Left colon (tissue), 2 donors: ENCODE measurements around the gene DDX25. TPM values are rescaled to one million over a fixed set of nuclear protein-coding genes. Genes with fewer than 3 reads are reported as not detected.

Experiments
- ATAC-seq: fragments of 200-7000 bp; cut with Tn5 transposase; one replicate; pipeline ENCODE4 v1.9.1; 2020; ENCODE audit warnings: mild to moderate bottlenecking, moderate library complexity
- DNase-seq, 2 donors: peaks; one replicate each; pipeline ENCODE4 v3.0.0-alpha.2; 2020
- intact Hi-C, 2 donors: fragments of 100-400 bp; cut with DNase I in 1 of 2; cut with micrococcal nuclease in 1 of 2; formaldehyde crosslinking; loops; one replicate each; pipeline versions ENCODE4 v1.11.2 to v1.14.0; 2022; cut with DNase I, micrococcal nuclease
- total RNA-seq, 2 donors: library from RNA; stranded (reverse); fragmentation: NEBNext Ultra II Directional; extraction: Animal tissue kit (Norgen Biotek cat#: 25700); gene quantifications; one replicate each; pipeline ENCODE4 v1.2.1, GENCODE V29; 2021
- donor health status: DM: no; HTN: no; CAD: no.
- donor health status: DM: yes; HTN: yes; CAD: no.

DDX25 gene
- total RNA-seq, 2 donors from 2014 or later: 0.20 to 0.27 TPM

GRCh38 chr11:125957618-125958332 is 53.5 kb downstream of the DDX25 start:
- intact Hi-C loops: no loop called here
- ATAC-seq (no peak), DNase-seq (no peak)

GRCh38 chr11:125958872-125959400 is 54.6 kb downstream of the DDX25 start:
- ATAC-seq (no peak), DNase-seq (no peak)
- intact Hi-C loops: no loop called here

DNA sequence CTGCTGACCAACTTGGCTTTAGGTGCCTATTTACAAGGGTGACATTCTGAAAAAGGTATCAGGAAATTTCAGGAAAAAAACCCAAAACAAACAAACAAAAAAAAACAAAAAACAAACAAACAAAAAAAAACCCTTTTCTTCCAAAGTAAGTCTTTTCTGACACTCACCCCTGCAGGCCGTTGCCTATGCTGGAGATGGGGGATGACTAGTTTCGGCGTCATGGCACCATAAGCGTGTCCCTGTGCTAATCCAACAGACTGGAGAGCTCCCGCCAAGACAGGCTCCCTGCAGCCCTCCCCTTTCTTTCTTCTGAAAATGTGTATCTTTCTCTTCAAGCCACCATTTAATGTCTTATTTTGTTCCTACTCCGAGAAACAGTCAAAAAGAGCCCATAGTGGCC is 55.2 kb downstream of the DDX25 start:
- intact Hi-C loops: no loop called here
- DNase-seq: no peak

GRCh38 chr11:125959931-125960330 is 55.6 kb downstream of the DDX25 start:
- intact Hi-C loops: no loop called here
- DNase-seq (no peak), ATAC-seq (no peak)

More for the DNA sequence above, 55.2 kb downstream of the DDX25 start:
- ATAC-seq: no peak

GRCh38 chr11:125960771-125961170 is 56.5 kb downstream of the DDX25 start:
- DNase-seq (no peak), ATAC-seq (no peak)
- intact Hi-C loops: no loop called here

DNA sequence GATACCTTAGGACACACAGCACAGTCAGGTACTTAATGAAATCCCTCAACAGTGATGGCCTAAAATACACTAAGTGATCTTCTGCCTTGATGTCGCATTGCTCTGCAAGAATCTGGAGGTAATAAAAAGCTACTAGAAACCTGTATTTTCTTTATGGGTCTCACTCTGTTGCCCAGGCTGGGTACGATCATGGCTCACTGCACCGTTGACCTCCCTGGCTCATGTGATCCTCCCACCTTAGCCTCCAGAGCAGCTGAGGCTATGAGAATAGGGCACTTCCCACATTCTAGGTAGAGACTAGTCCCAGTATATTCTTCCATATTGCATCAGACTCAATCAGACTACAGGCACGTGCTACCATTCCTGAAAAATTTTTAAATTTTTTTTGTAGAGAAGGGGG is 63.2 kb downstream of the DDX25 start:
- ATAC-seq: no peak
- DNase-seq: no peak
- intact Hi-C loops: no loop called here

- no peak for DNase-seq
- peak; percentile 90 for ATAC-seq
- intact Hi-C loops: no loop called here
Observed at GRCh38 chr11:125968354-125968753, 64.0 kb downstream of the DDX25 start.

DNA sequence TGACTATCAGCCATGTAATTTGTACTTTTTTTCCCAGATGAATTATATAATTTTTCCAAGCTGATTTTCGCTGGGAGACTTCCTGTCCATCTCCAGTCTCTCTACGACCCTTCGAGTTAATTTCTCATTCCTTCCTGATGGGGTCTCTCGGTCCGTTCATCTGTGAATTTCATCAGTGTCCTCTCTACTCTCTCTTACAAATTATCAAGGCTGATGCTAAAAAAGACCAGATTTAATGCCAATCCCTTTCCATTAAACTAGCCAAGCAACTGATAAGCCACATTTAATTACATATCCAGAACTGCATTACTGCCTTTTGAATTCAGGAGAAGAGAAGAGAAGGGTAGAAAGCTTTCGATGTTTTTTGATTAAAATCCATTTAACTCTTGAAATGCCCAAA is 67.3 kb downstream of the DDX25 start:
- DNase-seq (no peak), ATAC-seq (no peak)
- intact Hi-C loops: no loop called here

- intact Hi-C loops: no loop called here
- no peak for ATAC-seq
- DNase-seq: no peak
Observed at GRCh38 chr11:125974284-125974683, 70.0 kb downstream of the DDX25 start.

- ATAC-seq (no peak), DNase-seq (no peak)
- intact Hi-C loops: no loop called here
Observed at GRCh38 chr11:125975634-125976033, 71.3 kb downstream of the DDX25 start.

- ATAC-seq (no peak), DNase-seq (no peak)
- intact Hi-C loops: no loop called here
Observed at GRCh38 chr11:125976156-125976555, 71.8 kb downstream of the DDX25 start.

GRCh38 chr11:125977333-125977732 is 73.0 kb downstream of the DDX25 start:
- no peak for ATAC-seq
- intact Hi-C loops: no loop called here
- DNase-seq: no peak

- ATAC-seq: no peak
- no peak for DNase-seq
- intact Hi-C loops: no loop called here
Observed at GRCh38 chr11:125978181-125978716, 73.9 kb downstream of the DDX25 start.

Other genes with a start within 250 kb of the DDX25 start
- not detected for gene ACRV1, start 223.7 kb upstream of the DDX25 start, total RNA-seq
- not detected for gene PATE1, start 158.2 kb upstream of the DDX25 start, total RNA-seq
- not detected for gene PATE2, start 125.7 kb upstream of the DDX25 start, total RNA-seq
- gene PATE3, start 116.4 kb upstream of the DDX25 start, total RNA-seq: not detected
- gene PATE4, start 71.2 kb upstream of the DDX25 start, total RNA-seq: not detected
- gene HYLS1, start 16.8 kb upstream of the DDX25 start, total RNA-seq: 1 to 10 TPM; 4.9 to 5.1 TPM
- 1 to 10 TPM; 4.7 to 7.5 TPM for gene PUS3, start 1.3 kb upstream of the DDX25 start, total RNA-seq
- not detected for gene VSIG10L2, start 41.5 kb downstream of the DDX25 start, total RNA-seq
- 1 to 10 TPM; 2.9 to 10.0 TPM for gene CDON, start 158.4 kb downstream of the DDX25 start, total RNA-seq